ENCODE measurements around the gene CISTR. TPM values are rescaled to one million over a fixed set of nuclear protein-coding genes. Genes with fewer than 3 reads are reported as not detected.
"Not testable (repeated sequence)": the region's sequence is repeated elsewhere in the genome, so short reads cannot be mapped to it uniquely, and the experiment has no call there.

The CISTR gene
- polyA plus RNA-seq, 2 donors = not detected

- WGBS, 2 donors = 55 to 67% methylated on average over 7 of the region's 7 CpGs
- Histone ChIP-seq H3K4me3 (ENCODE audit: low read depth in 1 of 2, low read length in 2 of 2) (peak overlapping the region in 1 of 2 donors; percentile 82), H3K4me1 (ENCODE audit: control insufficient read depth in 2 of 2, insufficient read depth in 2 of 2, low read length in 1 of 2) (peaks cover 4 to 14% of the 10 kb centered on the region in 2 donors), H3K27ac (ENCODE audit: low read depth in 2 of 2, low read length in 1 of 2) (peak overlapping the region in 1 of 2 donors; percentile 91), H3K36me3 (ENCODE audit: control insufficient read depth in 2 of 2, insufficient read depth in 2 of 2, low read length in 1 of 2) (peaks cover 5 to 8% of the 10 kb centered on the region in 2 donors), H3K27me3 (ENCODE audit: control insufficient read depth in 1 of 2, insufficient read depth in 2 of 2, low read length in 2 of 2) (no peaks in the 10 kb centered on the region), H3K9me3 (ENCODE audit: control insufficient read depth in 2 of 2, insufficient read depth in 1 of 2, low read depth in 1 of 2, low read length in 1 of 2) (no peaks in the 10 kb centered on the region)
Measured at GRCh38 chr12:53728206-53728605, 23.6 kb downstream of the CISTR start.

GRCh38 chr12:53727310-53728041 lies 24.3 kb downstream of the CISTR start, which contains the start of gene CALCOCO1:
Gene CALCOCO1, minus strand, starts transcription at chr12:53727452. Its CDS starts 2,210 bp downstream, at chr12:53725242.
- peak within 1 kb of the TSS; percentile 74 to 82 for H3K4me3 ChIP-seq (ENCODE audit: low read depth in 1 of 2, low read length in 2 of 2)
- H3K4me1 ChIP-seq (ENCODE audit: control insufficient read depth in 2 of 2, insufficient read depth in 2 of 2, low read length in 1 of 2) = peaks cover 4 to 14% of the 10 kb centered on the region in 2 donors
- no peaks in the 10 kb centered on the region for H3K27me3 ChIP-seq (ENCODE audit: control insufficient read depth in 1 of 2, insufficient read depth in 2 of 2, low read length in 2 of 2)
- H3K9me3 ChIP-seq (ENCODE audit: control insufficient read depth in 2 of 2, insufficient read depth in 1 of 2, low read depth in 1 of 2, low read length in 1 of 2) = no peaks in the 10 kb centered on the region
- peak within 1 kb of the TSS; percentile 72 to 91 for H3K27ac ChIP-seq (ENCODE audit: low read depth in 2 of 2, low read length in 1 of 2)
- WGBS, 2 donors = 0 to 1% methylated on average over 38 of the region's 38 CpGs
- H3K36me3 ChIP-seq (ENCODE audit: control insufficient read depth in 2 of 2, insufficient read depth in 2 of 2, low read length in 1 of 2) = peaks cover 5 to 10% of the 10 kb centered on the region in 2 donors

GRCh38 chr12:53726946-53727309 lies 24.9 kb downstream of the CISTR start:
- 1 to 2% methylated on average over 15 of the region's 15 CpGs for WGBS, 2 donors
- H3K27me3 ChIP-seq (ENCODE audit: control insufficient read depth in 1 of 2, insufficient read depth in 2 of 2, low read length in 2 of 2) = no peaks in the 10 kb centered on the region
- H3K4me1 ChIP-seq (ENCODE audit: control insufficient read depth in 2 of 2, insufficient read depth in 2 of 2, low read length in 1 of 2) = peaks cover 4 to 14% of the 10 kb centered on the region in 2 donors
- peak overlapping the region; percentile 60 to 82 for H3K27ac ChIP-seq (ENCODE audit: low read depth in 2 of 2, low read length in 1 of 2)
- peaks cover 5 to 14% of the 10 kb centered on the region in 2 donors for H3K36me3 ChIP-seq (ENCODE audit: control insufficient read depth in 2 of 2, insufficient read depth in 2 of 2, low read length in 1 of 2)
- H3K4me3 ChIP-seq (ENCODE audit: low read depth in 1 of 2, low read length in 2 of 2) = peak overlapping the region; percentile 74 to 82
- H3K9me3 ChIP-seq (ENCODE audit: control insufficient read depth in 2 of 2, insufficient read depth in 1 of 2, low read depth in 1 of 2, low read length in 1 of 2) = no peaks in the 10 kb centered on the region

- Histone ChIP-seq H3K27ac (ENCODE audit: low read depth in 2 of 2, low read length in 1 of 2) (peak overlapping the region; percentile 15 to 59), H3K4me3 (ENCODE audit: low read depth in 1 of 2, low read length in 2 of 2) (peak overlapping the region; percentile 9 to 82)
- WGBS, 2 donors = 16 to 28% methylated on average over 2 of the region's 2 CpGs
Measured at GRCh38 chr12:53726341-53726740, 25.4 kb downstream of the CISTR start.

GRCh38 chr12:53725824-53726223 lies 26.0 kb downstream of the CISTR start:
- 29 to 31% methylated on average over 4 of the region's 4 CpGs for WGBS, 2 donors
- H3K36me3 ChIP-seq (ENCODE audit: control insufficient read depth in 2 of 2, insufficient read depth in 2 of 2, low read length in 1 of 2) = peaks cover 12 to 22% of the 10 kb centered on the region in 2 donors
- no peaks in the 10 kb centered on the region for H3K9me3 ChIP-seq (ENCODE audit: control insufficient read depth in 2 of 2, insufficient read depth in 1 of 2, low read depth in 1 of 2, low read length in 1 of 2)
- peak overlapping the region; percentile 15 to 59 for H3K27ac ChIP-seq (ENCODE audit: low read depth in 2 of 2, low read length in 1 of 2)
- H3K4me3 ChIP-seq (ENCODE audit: low read depth in 1 of 2, low read length in 2 of 2) = peak overlapping the region in 1 of 2 donors; percentile 82
- H3K4me1 ChIP-seq (ENCODE audit: control insufficient read depth in 2 of 2, insufficient read depth in 2 of 2, low read length in 1 of 2) = peaks cover 4 to 14% of the 10 kb centered on the region in 2 donors
- no peaks in the 10 kb centered on the region for H3K27me3 ChIP-seq (ENCODE audit: control insufficient read depth in 1 of 2, insufficient read depth in 2 of 2, low read length in 2 of 2)

More at GRCh38 chr12:53726341-53726740, 25.4 kb downstream of the CISTR start:
- H3K27me3 ChIP-seq (ENCODE audit: control insufficient read depth in 1 of 2, insufficient read depth in 2 of 2, low read length in 2 of 2) = no peaks in the 10 kb centered on the region
- no peaks in the 10 kb centered on the region for H3K9me3 ChIP-seq (ENCODE audit: control insufficient read depth in 2 of 2, insufficient read depth in 1 of 2, low read depth in 1 of 2, low read length in 1 of 2)
- H3K36me3 ChIP-seq (ENCODE audit: control insufficient read depth in 2 of 2, insufficient read depth in 2 of 2, low read length in 1 of 2) = peaks cover 7 to 20% of the 10 kb centered on the region in 2 donors
- peaks cover 4 to 14% of the 10 kb centered on the region in 2 donors for H3K4me1 ChIP-seq (ENCODE audit: control insufficient read depth in 2 of 2, insufficient read depth in 2 of 2, low read length in 1 of 2)

GRCh38 chr12:53722450-53723041 lies 29.2 kb downstream of the CISTR start:
- Histone ChIP-seq H3K4me3 (ENCODE audit: low read depth in 1 of 2, low read length in 2 of 2) (no peak overlapping the region), H3K4me1 (ENCODE audit: control insufficient read depth in 2 of 2, insufficient read depth in 2 of 2, low read length in 1 of 2) (peaks cover 4 to 14% of the 10 kb centered on the region in 2 donors), H3K27me3 (ENCODE audit: control insufficient read depth in 1 of 2, insufficient read depth in 2 of 2, low read length in 2 of 2) (no peaks in the 10 kb centered on the region), H3K9me3 (ENCODE audit: control insufficient read depth in 2 of 2, insufficient read depth in 1 of 2, low read depth in 1 of 2, low read length in 1 of 2) (no peaks in the 10 kb centered on the region), H3K36me3 (ENCODE audit: control insufficient read depth in 2 of 2, insufficient read depth in 2 of 2, low read length in 1 of 2) (peaks cover 12 to 27% of the 10 kb centered on the region in 2 donors), H3K27ac (ENCODE audit: low read depth in 2 of 2, low read length in 1 of 2) (no peak overlapping the region)
- WGBS, 2 donors = 85 to 86% methylated on average over 3 of the region's 3 CpGs

GRCh38 chr12:53720946-53721345 lies 30.8 kb downstream of the CISTR start:
- no peak overlapping the region for H3K27ac ChIP-seq (ENCODE audit: low read depth in 2 of 2, low read length in 1 of 2)
- H3K36me3 ChIP-seq (ENCODE audit: control insufficient read depth in 2 of 2, insufficient read depth in 2 of 2, low read length in 1 of 2) = peaks cover 20 to 35% of the 10 kb centered on the region in 2 donors
- H3K9me3 ChIP-seq (ENCODE audit: control insufficient read depth in 2 of 2, insufficient read depth in 1 of 2, low read depth in 1 of 2, low read length in 1 of 2) = no peaks in the 10 kb centered on the region
- no peaks in the 10 kb centered on the region for H3K27me3 ChIP-seq (ENCODE audit: control insufficient read depth in 1 of 2, insufficient read depth in 2 of 2, low read length in 2 of 2)
- H3K4me1 ChIP-seq (ENCODE audit: control insufficient read depth in 2 of 2, insufficient read depth in 2 of 2, low read length in 1 of 2) = peaks cover 4 to 10% of the 10 kb centered on the region in 2 donors
- WGBS, 2 donors = 84 to 85% methylated on average over 1 of the region's 1 CpG
- no peak overlapping the region for H3K4me3 ChIP-seq (ENCODE audit: low read depth in 1 of 2, low read length in 2 of 2)

GRCh38 chr12:53719649-53720048 lies 32.1 kb downstream of the CISTR start:
- peaks cover 29 to 44% of the 10 kb centered on the region in 2 donors for H3K36me3 ChIP-seq (ENCODE audit: control insufficient read depth in 2 of 2, insufficient read depth in 2 of 2, low read length in 1 of 2)

GRCh38 chr12:53718567-53718966 lies 33.2 kb downstream of the CISTR start:
- peaks cover 32 to 51% of the 10 kb centered on the region in 2 donors for H3K36me3 ChIP-seq (ENCODE audit: control insufficient read depth in 2 of 2, insufficient read depth in 2 of 2, low read length in 1 of 2)
- WGBS, 2 donors = 88 to 90% methylated on average over 6 of the region's 6 CpGs
- not testable (repeated sequence) for H3K4me3 ChIP-seq (ENCODE audit: low read depth in 1 of 2, low read length in 2 of 2); H3K4me1 ChIP-seq (ENCODE audit: control insufficient read depth in 2 of 2, insufficient read depth in 2 of 2, low read length in 1 of 2); H3K27ac ChIP-seq (ENCODE audit: low read depth in 2 of 2, low read length in 1 of 2); H3K9me3 ChIP-seq (ENCODE audit: control insufficient read depth in 2 of 2, insufficient read depth in 1 of 2, low read depth in 1 of 2, low read length in 1 of 2); H3K27me3 ChIP-seq (ENCODE audit: control insufficient read depth in 1 of 2, insufficient read depth in 2 of 2, low read length in 2 of 2)

More at GRCh38 chr12:53719649-53720048, 32.1 kb downstream of the CISTR start:
- H3K9me3 ChIP-seq (ENCODE audit: control insufficient read depth in 2 of 2, insufficient read depth in 1 of 2, low read depth in 1 of 2, low read length in 1 of 2) = no peaks in the 10 kb centered on the region
- no peaks in the 10 kb centered on the region for H3K27me3 ChIP-seq (ENCODE audit: control insufficient read depth in 1 of 2, insufficient read depth in 2 of 2, low read length in 2 of 2)
- no peaks in the 10 kb centered on the region for H3K4me1 ChIP-seq (ENCODE audit: control insufficient read depth in 2 of 2, insufficient read depth in 2 of 2, low read length in 1 of 2)
- no peak overlapping the region for H3K4me3 ChIP-seq (ENCODE audit: low read depth in 1 of 2, low read length in 2 of 2)
- H3K27ac ChIP-seq (ENCODE audit: low read depth in 2 of 2, low read length in 1 of 2) = no peak overlapping the region
- 69 to 75% methylated on average over 2 of the region's 2 CpGs for WGBS, 2 donors
